GM13976 (cell line): ENCODE results near the gene PNKD.

Experiments used
- DNase-seq: peaks from one replicate; pipeline ENCODE4 v3.0.0; 2012; ENCODE audit warnings: low spot score
- in situ Hi-C: fragments of 300-500 bp; cut with MboI; formaldehyde crosslinking; loops from one replicate; pipeline ENCODE4 v1.12.0; 2022; ENCODE audit warnings: low sequenced_read_pairs, mixed read lengths, inconsistent platforms; ENCODE audit not compliant: unreplicated experiment
- TF ChIP-seq, protein P1 (sequence below): IDR thresholded peaks from 2 replicates; pipeline ENCODE4 v1.5.1; 2012; ENCODE audit warnings: borderline replicate concordance, mild to moderate bottlenecking; ENCODE audit not compliant: insufficient read depth; ENCODE audit errors: extremely low read depth, missing control alignments, control extremely low read depth

Gene PNKD

DNA sequence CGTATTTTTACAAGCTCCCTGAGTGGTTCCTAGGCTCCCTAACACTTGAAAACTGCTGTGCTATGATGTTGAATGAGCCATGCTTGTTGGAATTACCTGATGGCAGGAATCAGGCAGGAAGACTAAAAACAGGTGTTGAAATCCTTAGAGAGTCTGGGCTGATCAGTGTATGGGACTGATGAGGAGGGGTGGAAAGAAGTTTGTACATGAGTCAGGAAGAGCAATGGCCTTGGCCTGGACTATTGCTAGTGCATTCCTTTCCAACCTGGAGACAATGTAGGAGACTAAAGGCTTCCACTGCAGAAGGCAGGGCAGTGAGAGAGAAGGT is 46.9 kb downstream of the PNKD start:
- DNase-seq, result no peak
- in situ Hi-C loops, result no loop called here
- TF ChIP-seq, protein P1, sequence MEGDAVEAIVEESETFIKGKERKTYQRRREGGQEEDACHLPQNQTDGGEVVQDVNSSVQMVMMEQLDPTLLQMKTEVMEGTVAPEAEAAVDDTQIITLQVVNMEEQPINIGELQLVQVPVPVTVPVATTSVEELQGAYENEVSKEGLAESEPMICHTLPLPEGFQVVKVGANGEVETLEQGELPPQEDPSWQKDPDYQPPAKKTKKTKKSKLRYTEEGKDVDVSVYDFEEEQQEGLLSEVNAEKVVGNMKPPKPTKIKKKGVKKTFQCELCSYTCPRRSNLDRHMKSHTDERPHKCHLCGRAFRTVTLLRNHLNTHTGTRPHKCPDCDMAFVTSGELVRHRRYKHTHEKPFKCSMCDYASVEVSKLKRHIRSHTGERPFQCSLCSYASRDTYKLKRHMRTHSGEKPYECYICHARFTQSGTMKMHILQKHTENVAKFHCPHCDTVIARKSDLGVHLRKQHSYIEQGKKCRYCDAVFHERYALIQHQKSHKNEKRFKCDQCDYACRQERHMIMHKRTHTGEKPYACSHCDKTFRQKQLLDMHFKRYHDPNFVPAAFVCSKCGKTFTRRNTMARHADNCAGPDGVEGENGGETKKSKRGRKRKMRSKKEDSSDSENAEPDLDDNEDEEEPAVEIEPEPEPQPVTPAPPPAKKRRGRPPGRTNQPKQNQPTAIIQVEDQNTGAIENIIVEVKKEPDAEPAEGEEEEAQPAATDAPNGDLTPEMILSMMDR, result no peak

DNA sequence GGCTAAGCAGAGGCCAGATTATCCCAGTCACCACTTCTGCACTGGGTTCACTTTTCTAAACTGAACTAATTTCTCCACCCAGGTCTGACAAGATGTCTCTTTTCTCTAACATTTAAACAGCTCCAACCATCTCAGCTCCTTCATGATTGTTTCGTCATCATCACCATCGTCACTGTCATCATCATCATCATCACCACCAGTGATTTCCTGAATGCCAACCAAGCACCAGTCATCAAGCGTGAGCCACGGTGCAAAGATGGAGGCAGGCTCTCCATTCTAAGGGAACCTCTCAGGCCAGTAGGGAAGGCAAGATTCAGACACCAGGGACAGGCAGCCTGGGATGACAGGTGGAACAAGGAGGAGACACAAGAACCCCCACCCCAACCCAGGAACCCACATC is 47.5 kb downstream of the PNKD start:
- in situ Hi-C loops, result no loop called here
- no peak for DNase-seq
- TF ChIP-seq, protein P1, result no peak

DNA sequence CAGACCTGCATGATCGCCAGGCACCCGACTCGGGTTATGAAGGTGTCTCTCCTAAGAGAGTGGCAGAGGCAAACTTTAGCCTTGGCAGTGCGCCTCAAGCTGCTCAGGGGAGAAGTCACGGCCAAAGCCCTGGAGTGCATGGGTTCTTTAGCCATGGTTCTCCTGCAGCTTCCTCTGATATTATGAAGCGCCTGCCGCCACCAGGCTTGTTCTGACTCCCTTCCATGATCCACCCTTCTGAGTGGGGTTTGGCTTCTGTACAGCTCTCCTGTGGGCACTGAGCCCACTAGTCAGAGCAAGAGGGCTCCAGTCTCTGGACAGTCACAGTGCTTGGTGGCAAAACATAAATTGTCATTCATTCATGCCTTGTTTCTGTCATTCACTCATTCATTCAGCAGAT is 47.9 kb downstream of the PNKD start:
- TF ChIP-seq, protein P1, result no peak
- in situ Hi-C loops, result no loop called here
- no peak for DNase-seq

DNA sequence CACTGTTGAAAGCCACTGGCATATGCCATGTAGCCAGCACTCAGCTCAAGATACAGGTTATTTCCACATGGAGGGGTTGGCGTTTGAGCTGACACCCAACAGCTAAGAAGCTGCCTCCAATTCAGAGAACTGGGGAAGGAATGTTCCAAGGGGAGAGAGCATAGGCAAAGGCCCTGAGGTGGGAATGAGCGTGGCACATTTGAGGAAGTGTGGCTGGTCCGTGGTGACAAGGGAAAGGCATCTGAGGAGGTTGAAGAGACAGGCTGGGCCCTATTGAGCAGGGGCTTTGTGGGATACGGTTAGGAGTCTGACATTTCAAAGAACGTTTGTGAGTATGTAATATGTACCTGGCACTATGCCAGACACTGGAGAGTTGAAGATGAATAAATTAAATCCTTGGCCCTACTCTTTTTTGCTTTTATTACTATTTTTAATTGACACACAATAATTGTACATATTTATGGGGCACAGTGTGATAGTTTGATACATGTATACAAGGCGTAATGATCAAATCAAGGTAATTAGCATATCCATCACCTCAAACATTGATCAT is 49.6 kb downstream of the PNKD start:
- TF ChIP-seq, protein P1, result no peak
- in situ Hi-C loops, result no loop called here
- no peak for DNase-seq

GRCh38 chr2:218320704-218321336 is 50.5 kb downstream of the PNKD start:
- TF ChIP-seq, protein P1, result no peak
- in situ Hi-C loops, result no loop called here
- DNase-seq, result no peak

GRCh38 chr2:218322768-218323525 is 52.6 kb downstream of the PNKD start:
- in situ Hi-C loops, result no loop called here
- TF ChIP-seq, protein P1, result no peak
- peak; percentile 95 for DNase-seq
